BE2C (cell line): ENCODE results near the gene MMP2.

Experiments used
- DNase-seq: peaks from one replicate; pipeline ENCODE4 v3.0.0-alpha.2; 2020
- H3K27me3 ChIP-seq: fragments of 250-450 bp; sonication (Bioruptor Pico); 2 replicates; pipeline ENCODE4 v1.5.1; 2020; ENCODE audit warnings: mild to moderate bottlenecking
- H3K36me3 ChIP-seq: fragments of 250-450 bp; sonication (Bioruptor Pico); 2 replicates; pipeline ENCODE4 v1.5.1; 2020; ENCODE audit warnings: mild to moderate bottlenecking
- H3K4me1 ChIP-seq: fragments of 250-450 bp; sonication (Bioruptor Pico); 2 replicates; pipeline ENCODE4 v1.5.1; 2020
- H3K4me3 ChIP-seq: 2 replicates; pipeline ENCODE4 v1.5.1; 2011; ENCODE audit warnings: low read depth, low read length
- H3K9me3 ChIP-seq: fragments of 250-450 bp; sonication (Bioruptor Pico); 2 replicates; pipeline ENCODE4 v1.5.1; 2020
- TF ChIP-seq, protein P1 (sequence below): IDR thresholded peaks from 2 replicates; pipeline ENCODE4 v1.5.1; 2012; ENCODE audit warnings: mild to moderate bottlenecking, low read depth, low read length

Gene MMP2

DNA sequence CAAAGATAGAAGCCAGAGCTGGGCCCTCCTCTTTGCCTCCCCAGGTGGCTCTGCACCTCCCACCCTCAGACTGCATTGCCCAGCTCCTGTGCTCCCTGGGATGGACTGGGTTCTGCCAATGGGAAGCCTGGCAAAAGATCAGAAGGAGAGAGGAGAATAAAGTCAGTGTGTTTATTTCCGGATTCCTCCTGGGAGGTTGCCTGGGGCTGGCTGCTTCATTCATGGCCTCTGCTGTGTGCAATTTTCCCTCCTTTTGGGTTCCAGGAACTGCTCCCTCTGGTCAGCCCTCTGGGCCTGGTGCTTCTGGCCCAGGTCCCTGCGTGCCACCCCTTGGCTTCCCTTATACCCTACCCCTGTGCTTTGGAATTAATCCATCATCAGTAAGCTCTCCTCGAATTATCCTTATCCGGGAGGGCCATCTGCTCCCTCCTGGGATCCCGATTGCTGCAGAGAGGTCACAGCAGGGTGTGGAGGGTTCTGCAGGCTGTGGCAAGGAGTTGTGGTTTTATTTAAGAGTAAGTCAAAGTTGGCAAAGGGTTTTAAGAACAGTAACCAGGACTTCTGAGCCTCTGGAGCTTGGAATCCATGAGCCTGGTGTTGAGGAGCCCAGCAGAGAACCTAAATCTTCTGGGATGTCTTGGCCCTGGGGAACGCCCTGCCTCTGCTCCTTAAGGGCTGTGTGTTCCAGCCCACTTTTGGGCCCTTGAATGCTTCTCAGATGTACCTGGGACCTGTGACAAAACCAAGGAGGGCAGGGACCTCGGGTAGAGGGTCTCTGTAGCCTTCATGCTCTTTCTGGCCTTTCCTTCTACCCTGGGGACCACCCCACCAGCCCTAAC is 8.2 kb upstream of the MMP2 start:
- Histone ChIP-seq H3K36me3 (no peaks in the 10 kb centered on the region), H3K27me3 (no peaks in the 10 kb centered on the region), H3K4me3 (no peak overlapping the region), H3K4me1 (peaks cover 11% of the 10 kb centered on the region), H3K9me3 (no peaks in the 10 kb centered on the region)
- peak; percentile 28 for DNase-seq
- TF ChIP-seq, protein P1, sequence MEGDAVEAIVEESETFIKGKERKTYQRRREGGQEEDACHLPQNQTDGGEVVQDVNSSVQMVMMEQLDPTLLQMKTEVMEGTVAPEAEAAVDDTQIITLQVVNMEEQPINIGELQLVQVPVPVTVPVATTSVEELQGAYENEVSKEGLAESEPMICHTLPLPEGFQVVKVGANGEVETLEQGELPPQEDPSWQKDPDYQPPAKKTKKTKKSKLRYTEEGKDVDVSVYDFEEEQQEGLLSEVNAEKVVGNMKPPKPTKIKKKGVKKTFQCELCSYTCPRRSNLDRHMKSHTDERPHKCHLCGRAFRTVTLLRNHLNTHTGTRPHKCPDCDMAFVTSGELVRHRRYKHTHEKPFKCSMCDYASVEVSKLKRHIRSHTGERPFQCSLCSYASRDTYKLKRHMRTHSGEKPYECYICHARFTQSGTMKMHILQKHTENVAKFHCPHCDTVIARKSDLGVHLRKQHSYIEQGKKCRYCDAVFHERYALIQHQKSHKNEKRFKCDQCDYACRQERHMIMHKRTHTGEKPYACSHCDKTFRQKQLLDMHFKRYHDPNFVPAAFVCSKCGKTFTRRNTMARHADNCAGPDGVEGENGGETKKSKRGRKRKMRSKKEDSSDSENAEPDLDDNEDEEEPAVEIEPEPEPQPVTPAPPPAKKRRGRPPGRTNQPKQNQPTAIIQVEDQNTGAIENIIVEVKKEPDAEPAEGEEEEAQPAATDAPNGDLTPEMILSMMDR, result no peak

DNA sequence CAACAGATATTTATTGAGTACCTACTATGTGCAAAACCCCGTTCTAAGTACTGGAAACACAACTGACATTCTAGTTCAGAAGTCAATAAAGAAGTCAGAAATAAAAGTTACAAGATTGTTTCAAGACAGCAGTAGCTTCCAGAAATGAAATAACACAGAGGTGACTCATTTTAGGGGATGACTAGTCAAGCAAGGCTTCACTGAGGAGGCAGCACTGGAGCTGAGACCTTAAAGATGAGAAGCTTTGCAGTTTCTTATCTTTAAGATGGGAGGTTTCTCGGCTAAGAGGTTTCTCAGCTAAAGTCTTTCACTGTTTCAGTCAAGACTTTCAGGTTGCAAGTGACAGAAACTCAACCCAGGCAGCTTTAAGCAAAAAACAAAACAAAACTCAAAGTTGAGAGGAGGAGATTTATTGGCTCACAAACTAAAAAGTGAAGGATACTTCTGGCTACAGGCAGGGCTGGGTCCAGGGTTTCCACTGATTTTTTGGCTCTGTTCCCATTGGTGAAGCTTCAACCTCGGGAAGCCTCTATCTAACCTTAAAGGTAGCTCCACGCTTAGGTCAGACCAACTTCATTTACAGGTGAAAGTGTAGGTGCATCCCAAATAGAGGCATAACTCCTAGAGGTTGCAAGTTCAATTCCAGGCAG is 7.4 kb upstream of the MMP2 start:
- Histone ChIP-seq H3K27me3 (no peaks in the 10 kb centered on the region), H3K36me3 (no peaks in the 10 kb centered on the region), H3K4me3 (no peak overlapping the region), H3K4me1 (peaks cover 16% of the 10 kb centered on the region), H3K9me3 (no peaks in the 10 kb centered on the region)
- DNase-seq, result no peak
- TF ChIP-seq, protein P1, result no peak

DNA sequence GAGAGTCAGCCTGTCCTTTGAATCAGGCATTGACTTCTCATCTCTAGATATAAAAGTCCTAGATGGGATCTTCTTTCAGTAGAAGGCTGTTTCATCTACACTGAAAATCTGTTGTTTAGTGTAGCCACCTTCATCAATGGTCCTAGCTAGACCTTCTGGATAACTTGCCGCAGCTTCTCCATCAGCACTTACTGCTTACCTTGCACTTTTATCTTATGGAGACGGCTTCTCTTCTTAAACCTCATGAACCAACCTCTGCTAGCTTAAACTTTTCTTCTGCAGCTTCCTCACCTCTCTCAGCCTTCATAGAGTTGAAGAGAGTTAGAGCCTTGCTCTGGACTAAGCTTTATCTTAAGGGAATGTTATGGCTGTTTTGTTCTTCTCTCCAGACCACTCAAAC is 5.4 kb upstream of the MMP2 start:
- DNase-seq, result no peak
- H3K36me3 ChIP-seq, result no peaks in the 10 kb centered on the region
- no peaks in the 10 kb centered on the region for H3K9me3 ChIP-seq
- TF ChIP-seq, protein P1, result no peak
- H3K4me1 ChIP-seq, result peaks cover 19% of the 10 kb centered on the region
- H3K27me3 ChIP-seq, result no peaks in the 10 kb centered on the region
- H3K4me3 ChIP-seq, result no peak overlapping the region

DNA sequence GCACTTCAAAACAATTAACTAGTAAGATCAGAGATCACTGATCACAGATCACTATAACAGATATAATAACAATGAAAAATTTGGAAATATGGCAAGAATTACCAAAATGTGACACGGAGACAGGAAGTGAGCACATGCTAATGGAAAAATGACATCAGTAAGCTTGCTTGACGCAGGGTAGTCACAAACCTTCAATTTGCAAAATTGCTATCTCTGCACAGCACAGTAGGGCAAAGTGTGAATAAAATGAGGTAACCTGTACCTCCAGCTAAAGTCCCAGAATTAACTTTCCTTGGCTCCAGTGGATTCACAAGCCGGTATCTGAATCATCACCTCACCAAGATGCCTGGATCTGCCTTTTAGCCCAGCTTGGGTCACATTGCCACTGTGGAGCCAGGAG is 4.2 kb upstream of the MMP2 start:
- Histone ChIP-seq H3K4me3 (no peak overlapping the region), H3K9me3 (no peaks in the 10 kb centered on the region), H3K27me3 (no peaks in the 10 kb centered on the region), H3K36me3 (no peaks in the 10 kb centered on the region), H3K4me1 (peaks cover 21% of the 10 kb centered on the region)
- TF ChIP-seq, protein P1, result no peak
- DNase-seq, result no peak

DNA sequence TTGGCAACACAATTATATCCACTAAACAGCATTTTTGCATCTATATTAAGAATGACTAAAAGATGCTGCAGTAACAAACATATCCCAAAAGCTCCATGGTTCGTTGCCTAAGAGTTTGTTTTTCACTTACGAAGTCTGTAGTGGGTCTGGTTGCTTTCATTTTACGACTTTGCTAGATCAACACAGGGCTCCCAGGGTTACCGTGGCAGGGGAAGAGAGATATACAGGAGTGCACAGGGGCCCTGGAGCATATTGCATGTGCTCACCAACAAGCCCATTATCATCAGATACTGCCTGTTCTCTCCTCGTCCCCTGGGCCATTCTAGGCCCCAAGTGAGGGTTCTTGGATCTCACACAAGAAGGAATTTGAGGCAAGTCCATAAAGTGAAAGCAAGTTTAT is 3.1 kb upstream of the MMP2 start:
- no peaks in the 10 kb centered on the region for H3K27me3 ChIP-seq
- TF ChIP-seq, protein P1, result no peak

More for the DNA sequence above, 3.1 kb upstream of the MMP2 start:
- no peaks in the 10 kb centered on the region for H3K36me3 ChIP-seq
- peak overlapping the region; percentile 3; the same call in 1 of the 2 replicates for H3K4me3 ChIP-seq
- H3K9me3 ChIP-seq, result no peaks in the 10 kb centered on the region
- H3K4me1 ChIP-seq, result peaks cover 15% of the 10 kb centered on the region
- DNase-seq, result peak; percentile 27
